Type B pancreatic cell (in vitro differentiated cells): Measurements from ENCODE around the gene MKI67. TPM values are rescaled to one million over a fixed set of nuclear protein-coding genes. Genes with fewer than 3 reads are reported as not detected.

Experiments used
- DNase-seq: peaks from one replicate; pipeline ENCODE4 v3.0.0; 2021; ENCODE audit warnings: mixed read lengths; ENCODE audit not compliant: unreplicated experiment; ENCODE audit errors: extremely low spot score
- H3K27ac Mint-ChIP-seq: 2 replicates; pipeline ENCODE4 v1.8.0; 2021; ENCODE audit warnings: mild to moderate bottlenecking, mixed read lengths
- H3K27me3 Mint-ChIP-seq: 2 replicates; pipeline ENCODE4 v1.8.0; 2021; ENCODE audit warnings: mixed read lengths
- H3K36me3 Mint-ChIP-seq: 2 replicates; pipeline ENCODE4 v1.8.0; 2021; ENCODE audit warnings: mixed read lengths
- H3K4me1 Mint-ChIP-seq: one replicate; pipeline ENCODE4 v1.8.0; 2021; ENCODE audit warnings: mixed read lengths; ENCODE audit not compliant: unreplicated experiment
- H3K4me3 Mint-ChIP-seq: 2 replicates; pipeline ENCODE4 v1.8.0; 2021; ENCODE audit warnings: mild to moderate bottlenecking, mixed read lengths
- H3K9me3 Mint-ChIP-seq: 2 replicates; pipeline ENCODE4 v1.8.0; 2021; ENCODE audit warnings: mixed read lengths
- total RNA-seq: library from RNA; stranded (reverse); gene quantifications from 2 replicates; pipeline ENCODE4 v1.2.1, GENCODE V29; 2021; ENCODE audit warnings: low replicate concordance
- TF ChIP-seq, protein P1 (sequence below): fragments of 200-600 bp; sonication (generic); conservative IDR thresholded peaks from 2 replicates; pipeline ENCODE4 v1.5.0; 2021; ENCODE audit warnings: antibody characterized with exemption, mild to moderate bottlenecking

Gene MKI67
- total RNA-seq, 1 donor from 2014 or later, result 104 TPM

DNA sequence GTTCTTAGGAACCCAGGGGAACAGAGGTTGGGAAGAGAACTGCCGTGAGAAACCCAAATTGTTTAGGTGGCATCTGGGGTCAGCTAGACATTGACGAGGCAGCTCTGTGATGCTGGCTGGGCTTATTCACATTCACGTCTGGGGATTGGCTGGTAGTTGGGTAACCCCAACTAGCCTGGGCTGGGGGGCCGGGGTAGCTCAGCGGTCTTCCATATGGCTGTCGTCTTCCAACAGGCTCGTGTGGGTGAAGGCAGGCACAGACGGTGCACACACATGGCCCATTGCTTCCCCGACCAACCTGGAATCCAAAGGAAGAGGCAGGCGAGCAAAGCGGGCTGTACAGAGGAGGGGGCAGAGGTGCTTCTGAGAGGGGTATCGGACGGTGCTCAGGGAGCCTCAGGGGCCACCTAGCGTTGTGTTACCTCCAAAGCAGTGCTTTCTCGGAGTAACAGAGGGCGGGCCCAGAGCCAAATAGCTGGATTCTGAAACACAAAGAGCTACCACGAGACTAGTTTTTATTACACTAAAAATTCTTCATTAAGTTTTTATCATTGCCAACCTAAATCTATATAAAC, 34.5 kb downstream of the MKI67 start:
- H3K4me1 Mint-ChIP-seq, result no peaks in the 10 kb centered on the region
- no peak for DNase-seq
- H3K4me3 Mint-ChIP-seq, result no peak overlapping the region
- H3K27ac Mint-ChIP-seq, result no peak overlapping the region
- H3K27me3 Mint-ChIP-seq, result peaks cover 12% of the 10 kb centered on the region
- no peaks in the 10 kb centered on the region for H3K9me3 Mint-ChIP-seq
- no peaks in the 10 kb centered on the region for H3K36me3 Mint-ChIP-seq
- TF ChIP-seq, protein P1, sequence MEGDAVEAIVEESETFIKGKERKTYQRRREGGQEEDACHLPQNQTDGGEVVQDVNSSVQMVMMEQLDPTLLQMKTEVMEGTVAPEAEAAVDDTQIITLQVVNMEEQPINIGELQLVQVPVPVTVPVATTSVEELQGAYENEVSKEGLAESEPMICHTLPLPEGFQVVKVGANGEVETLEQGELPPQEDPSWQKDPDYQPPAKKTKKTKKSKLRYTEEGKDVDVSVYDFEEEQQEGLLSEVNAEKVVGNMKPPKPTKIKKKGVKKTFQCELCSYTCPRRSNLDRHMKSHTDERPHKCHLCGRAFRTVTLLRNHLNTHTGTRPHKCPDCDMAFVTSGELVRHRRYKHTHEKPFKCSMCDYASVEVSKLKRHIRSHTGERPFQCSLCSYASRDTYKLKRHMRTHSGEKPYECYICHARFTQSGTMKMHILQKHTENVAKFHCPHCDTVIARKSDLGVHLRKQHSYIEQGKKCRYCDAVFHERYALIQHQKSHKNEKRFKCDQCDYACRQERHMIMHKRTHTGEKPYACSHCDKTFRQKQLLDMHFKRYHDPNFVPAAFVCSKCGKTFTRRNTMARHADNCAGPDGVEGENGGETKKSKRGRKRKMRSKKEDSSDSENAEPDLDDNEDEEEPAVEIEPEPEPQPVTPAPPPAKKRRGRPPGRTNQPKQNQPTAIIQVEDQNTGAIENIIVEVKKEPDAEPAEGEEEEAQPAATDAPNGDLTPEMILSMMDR, result no peak

DNA sequence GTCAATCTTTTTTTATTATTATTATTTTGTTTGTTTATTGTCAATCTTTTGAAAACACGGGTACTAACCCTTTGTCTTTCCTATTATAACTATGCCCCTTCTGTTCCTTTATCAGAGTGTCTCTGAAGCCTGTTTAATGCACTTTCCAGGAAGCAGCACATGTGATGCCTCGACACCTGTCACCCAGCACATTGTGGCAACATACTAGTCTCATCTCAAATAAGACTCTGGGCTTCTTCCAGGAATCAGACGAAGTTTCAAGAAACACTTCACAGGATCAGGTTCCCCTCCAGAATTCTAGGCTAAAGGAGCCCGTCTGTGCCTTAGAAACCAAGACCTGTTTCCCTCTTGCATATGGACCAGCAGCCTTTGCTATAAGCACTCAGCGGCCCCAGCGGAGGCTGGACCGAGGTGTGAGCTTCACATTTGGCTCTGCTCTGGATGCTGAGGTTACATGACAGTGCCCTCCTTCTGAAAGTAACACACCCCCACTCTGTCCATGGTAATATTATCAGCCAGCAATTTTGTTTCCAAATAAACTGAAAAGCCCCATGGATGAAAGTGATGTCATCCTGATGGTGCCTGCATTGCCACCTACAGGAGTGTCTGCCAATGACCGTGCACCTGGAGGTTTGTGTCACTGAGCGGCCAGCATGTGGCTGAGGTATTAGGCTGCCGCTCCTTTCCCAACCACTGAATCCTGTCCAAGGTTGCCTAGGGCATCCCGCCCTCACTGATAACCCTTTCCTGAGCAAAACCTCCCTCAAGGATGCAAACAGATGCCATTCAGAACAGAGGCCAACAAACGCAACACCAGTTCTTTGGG, 38.1 kb downstream of the MKI67 start:
- TF ChIP-seq, protein P1, result peak; percentile 25
- Mint-ChIP-seq H3K27ac (no peak overlapping the region), H3K27me3 (peaks cover 12% of the 10 kb centered on the region), H3K4me1 (no peaks in the 10 kb centered on the region), H3K9me3 (no peaks in the 10 kb centered on the region), H3K4me3 (no peak overlapping the region), H3K36me3 (no peaks in the 10 kb centered on the region)
- DNase-seq, result peak; percentile 49

DNA sequence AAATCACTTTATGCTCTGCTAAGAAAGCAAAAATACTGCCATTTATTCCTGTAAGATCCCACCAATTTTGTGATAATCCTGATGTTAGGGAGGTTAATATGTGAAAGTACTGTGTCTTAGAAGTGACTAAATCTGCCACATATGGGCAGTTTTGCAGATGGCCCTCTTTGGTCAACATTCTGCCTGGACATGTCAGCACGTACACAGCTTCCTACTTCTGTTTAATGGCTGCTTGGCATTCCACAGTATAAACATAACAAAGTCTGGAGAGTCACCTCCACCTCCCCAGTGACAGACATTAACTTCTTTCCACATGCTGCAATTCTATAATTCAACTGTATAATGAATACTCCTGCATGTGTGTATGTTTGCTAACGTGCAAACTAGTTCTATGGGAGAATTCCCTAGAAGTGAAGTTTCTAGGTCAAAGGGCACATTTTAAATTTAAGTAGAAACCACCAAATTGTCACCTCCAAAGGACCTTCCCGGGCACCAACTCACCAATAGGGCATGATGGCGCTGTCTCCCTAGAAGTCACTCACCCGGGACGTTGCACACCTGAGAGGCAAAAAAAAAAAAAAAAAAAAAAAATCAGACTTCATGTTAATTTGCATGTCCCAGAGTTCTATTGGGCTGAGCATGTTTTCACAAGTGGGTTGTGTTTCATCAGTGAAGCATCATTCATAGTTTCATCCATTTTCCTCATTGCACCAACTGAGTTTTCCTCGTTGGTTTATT, 38.9 kb downstream of the MKI67 start:
- TF ChIP-seq, protein P1, result no peak
- Mint-ChIP-seq H3K4me3 (no peak overlapping the region), H3K9me3 (no peaks in the 10 kb centered on the region), H3K27ac (no peak overlapping the region), H3K4me1 (no peaks in the 10 kb centered on the region), H3K36me3 (no peaks in the 10 kb centered on the region), H3K27me3 (peaks cover 12% of the 10 kb centered on the region)
- DNase-seq, result no peak

DNA sequence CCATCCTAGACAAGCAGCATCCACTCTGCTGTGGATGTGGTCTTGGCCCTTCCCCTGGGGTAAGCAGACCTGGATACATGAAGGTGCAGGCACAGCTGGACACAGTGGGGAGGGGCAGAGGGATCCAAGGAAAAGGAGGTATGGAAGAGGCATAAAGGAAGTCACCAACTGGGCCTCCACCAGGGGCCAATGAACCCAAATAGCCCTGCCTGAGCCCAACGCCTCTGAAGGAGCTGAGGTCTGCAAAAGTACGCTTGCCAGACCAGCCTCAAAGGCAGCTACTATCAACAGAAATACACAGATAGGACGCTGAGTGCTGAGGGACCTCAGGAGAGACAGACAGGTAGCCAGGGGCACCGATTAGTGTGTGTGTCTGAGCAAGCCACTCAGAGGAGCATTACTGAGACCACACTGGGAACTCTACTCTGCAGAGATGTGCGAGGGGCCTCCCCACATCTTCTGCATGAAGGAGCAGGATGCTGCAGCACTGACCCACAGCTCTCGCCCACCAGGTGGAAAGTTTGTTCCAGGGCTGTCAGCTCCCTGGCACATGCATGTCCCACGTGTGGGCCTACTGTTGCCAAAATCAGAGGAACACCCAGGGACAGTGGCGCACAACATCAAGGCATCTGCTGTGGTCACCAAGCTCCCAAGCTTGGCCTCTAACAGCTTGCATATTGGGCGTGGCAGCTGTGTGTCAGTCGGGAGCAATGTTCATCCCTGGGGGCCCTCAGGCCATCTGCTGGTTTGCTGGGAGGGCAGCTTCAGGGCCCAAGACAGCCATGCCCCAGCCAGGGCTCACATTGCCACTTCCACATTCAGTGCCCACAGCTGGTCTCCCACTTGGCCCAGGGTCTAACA, 40.0 kb downstream of the MKI67 start:
- peak; percentile 54 for DNase-seq
- TF ChIP-seq, protein P1, result no peak
- Mint-ChIP-seq H3K27me3 (peaks cover 12% of the 10 kb centered on the region), H3K4me3 (no peak overlapping the region), H3K9me3 (no peaks in the 10 kb centered on the region), H3K27ac (no peak overlapping the region), H3K36me3 (no peaks in the 10 kb centered on the region), H3K4me1 (no peaks in the 10 kb centered on the region)

DNA sequence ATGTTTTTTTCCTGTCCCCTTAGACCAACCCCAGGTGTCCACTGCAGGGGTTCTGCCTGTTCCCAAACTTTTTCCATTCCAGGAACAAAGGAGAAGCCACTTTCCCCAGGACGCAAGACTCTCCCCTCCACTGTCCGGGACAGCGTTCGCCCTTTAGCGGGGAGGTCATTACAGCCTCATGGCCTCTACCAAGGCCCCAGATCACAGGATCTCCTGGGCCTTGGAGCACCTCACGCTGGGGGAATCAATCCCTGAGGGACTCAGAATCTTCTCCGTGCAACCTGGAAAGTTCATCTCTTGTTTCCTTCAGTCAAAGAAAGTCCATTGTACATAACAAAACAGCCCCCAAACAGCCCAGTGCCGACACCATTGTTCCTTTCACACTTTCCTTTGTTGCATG, 41.2 kb downstream of the MKI67 start:
- no peak overlapping the region for H3K4me3 Mint-ChIP-seq
- H3K4me1 Mint-ChIP-seq, result no peaks in the 10 kb centered on the region
- no peaks in the 10 kb centered on the region for H3K36me3 Mint-ChIP-seq
- no peak for DNase-seq
- H3K27ac Mint-ChIP-seq, result no peak overlapping the region
- TF ChIP-seq, protein P1, result no peak
- no peaks in the 10 kb centered on the region for H3K9me3 Mint-ChIP-seq
- H3K27me3 Mint-ChIP-seq, result peaks cover 12% of the 10 kb centered on the region
